NT2/D1 (cell line): ENCODE data around the gene MYO5B.

Source experiments
- SUZ12 ChIP-seq: IDR thresholded peaks from 2 replicates; pipeline ENCODE4 v1.6.1; 2011; ENCODE audit not compliant: insufficient read length, insufficient read depth; ENCODE audit errors: extremely low read depth
- YY1 ChIP-seq: IDR thresholded peaks from 2 replicates; pipeline ENCODE4 v1.6.1; 2011; ENCODE audit not compliant: insufficient read length, insufficient read depth
- ZNF274 ChIP-seq: IDR thresholded peaks from 2 replicates; pipeline ENCODE4 v1.6.1; 2011; ENCODE audit warnings: mild to moderate bottlenecking, low read depth, low read length

- TF ChIP-seq YY1 (no peak), ZNF274 (no peak), SUZ12 (no peak)
Observed at GRCh38 chr18:49934457-49934856, 260.5 kb downstream of the MYO5B start.
